HL-60 (cell line): ENCODE measurements around the gene CNIH3.

Experiments used
- CTCF ChIP-seq: IDR thresholded peaks from one replicate; pipeline ENCODE4 v1.5.1; 2011; ENCODE audit warnings: low read length, control low read depth, inconsistent platforms; ENCODE audit not compliant: insufficient read depth
- POLR2AphosphoS5 ChIP-seq: IDR thresholded peaks from 2 replicates; pipeline ENCODE4 v1.6.1; 2012; ENCODE audit warnings: low read depth

DNA sequence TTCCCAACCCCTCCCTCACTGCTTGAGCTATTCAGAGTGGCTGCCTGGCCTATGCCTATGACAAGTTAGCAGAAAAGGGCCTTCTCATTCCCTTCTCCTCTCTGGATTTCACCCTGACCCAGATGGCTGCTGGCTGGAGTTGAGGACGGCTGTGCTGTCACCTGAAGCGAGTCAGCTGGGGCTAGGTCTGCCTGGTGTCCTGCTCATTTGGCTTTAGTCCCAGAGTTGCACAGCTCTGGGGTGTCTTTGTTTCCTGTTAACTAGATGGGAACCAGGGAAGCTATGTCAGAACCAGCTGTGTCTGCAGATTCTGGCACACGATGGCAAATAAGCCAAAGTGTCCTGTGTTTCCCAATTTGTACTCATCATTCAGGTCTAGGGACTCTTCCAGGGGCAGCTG, 52.9 kb downstream of the CNIH3 start:
- TF ChIP-seq CTCF (no peak), POLR2AphosphoS5 (no peak)
